ES-I3 (cell line): ENCODE measurements around the gene LRRC4C.

ENCODE experiments used
- H3K36me3 ChIP-seq: 2 replicates; pipeline ENCODE4 v1.6.1; 2013; ENCODE audit warnings: mild to moderate bottlenecking, low read length, control low read depth, moderate library complexity; ENCODE audit not compliant: insufficient read depth
- H3K4me1 ChIP-seq: 2 replicates; pipeline ENCODE4 v1.6.1; 2013; ENCODE audit warnings: mild to moderate bottlenecking, control low read depth, low read length; ENCODE audit not compliant: insufficient read depth
- H3K9ac ChIP-seq: 2 replicates; pipeline ENCODE4 v1.6.1; 2013; ENCODE audit warnings: low read depth, mild to moderate bottlenecking, low read length, moderate library complexity
- H3K9me3 ChIP-seq: 2 replicates; pipeline ENCODE4 v1.6.1; 2013; ENCODE audit warnings: mild to moderate bottlenecking, low read length, moderate library complexity; ENCODE audit not compliant: control insufficient read depth, insufficient read depth

LRRC4C gene

GRCh38 chr11:41237382-41237781, 222.1 kb downstream of the LRRC4C start:
- Histone ChIP-seq H3K36me3 (no peaks in the 10 kb centered on the region), H3K9me3 (no peaks in the 10 kb centered on the region), H3K9ac (no peak overlapping the region), H3K4me1 (peaks cover 6% of the 10 kb centered on the region; the same call in 1 of the 2 replicates)

- Histone ChIP-seq H3K36me3 (no peaks in the 10 kb centered on the region), H3K9me3 (no peaks in the 10 kb centered on the region), H3K4me1 (peaks cover 6% of the 10 kb centered on the region; the same call in 1 of the 2 replicates), H3K9ac (no peak overlapping the region)
Observed at GRCh38 chr11:41235668-41236067, 223.8 kb downstream of the LRRC4C start.

- no peak overlapping the region for H3K9ac ChIP-seq
- no peaks in the 10 kb centered on the region for H3K36me3 ChIP-seq
- no peaks in the 10 kb centered on the region for H3K4me1 ChIP-seq
- no peaks in the 10 kb centered on the region for H3K9me3 ChIP-seq
Observed at GRCh38 chr11:41225856-41226633, 233.4 kb downstream of the LRRC4C start.

- Histone ChIP-seq H3K4me1 (no peaks in the 10 kb centered on the region), H3K9ac (no peak overlapping the region), H3K9me3 (no peaks in the 10 kb centered on the region)
Observed at GRCh38 chr11:41222236-41222635, 237.2 kb downstream of the LRRC4C start.

GRCh38 chr11:41206388-41206787, 253.1 kb downstream of the LRRC4C start:
- peaks cover 5% of the 10 kb centered on the region; the same call in 1 of the 2 replicates for H3K9me3 ChIP-seq
- H3K36me3 ChIP-seq: no peaks in the 10 kb centered on the region
- no peak overlapping the region for H3K9ac ChIP-seq
- H3K4me1 ChIP-seq: no peaks in the 10 kb centered on the region; the same call in 1 of the 2 replicates

More at GRCh38 chr11:41222236-41222635, 237.2 kb downstream of the LRRC4C start:
- H3K36me3 ChIP-seq: no peaks in the 10 kb centered on the region

GRCh38 chr11:41201156-41201555, 258.3 kb downstream of the LRRC4C start:
- Histone ChIP-seq H3K4me1 (no peaks in the 10 kb centered on the region; the same call in 1 of the 2 replicates), H3K36me3 (no peaks in the 10 kb centered on the region), H3K9me3 (no peaks in the 10 kb centered on the region; the same call in 1 of the 2 replicates), H3K9ac (no peak overlapping the region)

GRCh38 chr11:41190437-41191082, 268.9 kb downstream of the LRRC4C start:
- Histone ChIP-seq H3K9ac (no peak overlapping the region), H3K4me1 (no peaks in the 10 kb centered on the region), H3K9me3 (no peaks in the 10 kb centered on the region; the same call in 1 of the 2 replicates), H3K36me3 (no peaks in the 10 kb centered on the region)

GRCh38 chr11:41189701-41190436, 269.6 kb downstream of the LRRC4C start:
- Histone ChIP-seq H3K36me3 (no peaks in the 10 kb centered on the region), H3K4me1 (no peaks in the 10 kb centered on the region), H3K9ac (no peak overlapping the region), H3K9me3 (no peaks in the 10 kb centered on the region; the same call in 1 of the 2 replicates)

- H3K4me1 ChIP-seq: peaks cover 12% of the 10 kb centered on the region; the same call in 1 of the 2 replicates
- no peaks in the 10 kb centered on the region for H3K36me3 ChIP-seq
- H3K9ac ChIP-seq: no peak overlapping the region
- no peaks in the 10 kb centered on the region for H3K9me3 ChIP-seq
Observed at GRCh38 chr11:41177791-41178190, 281.7 kb downstream of the LRRC4C start.

- H3K9ac ChIP-seq: no peak overlapping the region
- H3K36me3 ChIP-seq: no peaks in the 10 kb centered on the region
- H3K4me1 ChIP-seq: peaks cover 12% of the 10 kb centered on the region; the same call in 1 of the 2 replicates
- no peaks in the 10 kb centered on the region for H3K9me3 ChIP-seq
Observed at GRCh38 chr11:41175304-41175972, 284.0 kb downstream of the LRRC4C start.

- H3K9me3 ChIP-seq: no peaks in the 10 kb centered on the region
- H3K9ac ChIP-seq: no peak overlapping the region
- peaks cover 3% of the 10 kb centered on the region; the same call in 1 of the 2 replicates for H3K4me1 ChIP-seq
- no peaks in the 10 kb centered on the region for H3K36me3 ChIP-seq
Observed at GRCh38 chr11:41146326-41146725, 313.1 kb downstream of the LRRC4C start.

- Histone ChIP-seq H3K9ac (no peak overlapping the region), H3K4me1 (peaks cover 3% of the 10 kb centered on the region; the same call in 1 of the 2 replicates), H3K36me3 (no peaks in the 10 kb centered on the region), H3K9me3 (no peaks in the 10 kb centered on the region)
Observed at GRCh38 chr11:41145420-41145819, 314.0 kb downstream of the LRRC4C start.

GRCh38 chr11:41134971-41135370, 324.5 kb downstream of the LRRC4C start:
- H3K36me3 ChIP-seq: no peaks in the 10 kb centered on the region
- no peak overlapping the region for H3K9ac ChIP-seq
- H3K4me1 ChIP-seq: no peaks in the 10 kb centered on the region
- H3K9me3 ChIP-seq: no peaks in the 10 kb centered on the region

GRCh38 chr11:41133023-41133422, 326.4 kb downstream of the LRRC4C start:
- Histone ChIP-seq H3K9me3 (no peaks in the 10 kb centered on the region), H3K4me1 (no peaks in the 10 kb centered on the region), H3K36me3 (no peaks in the 10 kb centered on the region), H3K9ac (no peak overlapping the region)
